Left renal pelvis (tissue), 4 donors: Measurements from ENCODE around the gene LHFPL3. TPM values are rescaled to one million over a fixed set of nuclear protein-coding genes. Genes with fewer than 3 reads are reported as not detected.

Experiments used
- DNase-seq, 4 donors: peaks; one replicate each; pipeline ENCODE4 v3.0.0-alpha.2; 2013; ENCODE audit warnings: low read depth in 4 of 4, low spot score in 3 of 4
- polyA plus RNA-seq, 4 donors: library from polyadenylated mRNA; unstranded; fragments of 120-200 nt; gene quantifications; one replicate each; pipeline ENCODE4 v1.2.1, GENCODE V29; 2013; ENCODE audit not compliant: insufficient read length in 4 of 4

Gene LHFPL3
- polyA plus RNA-seq, 4 donors: 0.15 to 8.5 (median 7.3) TPM

DNA sequence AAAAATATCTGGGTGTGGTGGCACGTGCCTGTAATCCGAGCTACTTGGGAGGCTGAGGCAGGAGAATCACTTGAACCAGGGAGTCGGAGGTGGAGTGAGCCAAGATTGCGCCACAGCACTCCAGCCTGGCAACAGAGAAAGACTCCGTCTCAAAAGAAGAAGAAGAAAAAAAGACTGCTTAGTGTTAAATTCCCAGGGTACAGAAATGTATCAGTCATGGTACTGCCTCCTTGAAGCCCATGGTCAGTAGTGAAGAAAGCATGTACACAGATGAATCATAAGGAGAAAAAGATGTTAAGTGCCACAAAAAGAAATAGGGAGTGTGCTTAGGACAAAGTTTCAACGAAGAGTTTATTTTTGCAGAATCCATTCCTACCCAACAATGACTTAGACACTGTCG, 623.1 kb downstream of the LHFPL3 start:
- DNase-seq: no peak

- no peak for DNase-seq
Observed at GRCh38 chr7:104955276-104955675, 626.9 kb downstream of the LHFPL3 start.

Other genes starting within 250 kb of the LHFPL3 start
- 10 to 100 TPM; 18.4 to 32.5 (median 27.2) TPM for gene ORC5, start 120.6 kb upstream of the LHFPL3 start, polyA plus RNA-seq